Testis (tissue), 3 donors: Measurements from ENCODE around the gene WIPF2. TPM values are rescaled to one million over a fixed set of nuclear protein-coding genes. Genes with fewer than 3 reads are reported as not detected.

Experiments used
- DNase-seq: peaks from one replicate; pipeline ENCODE4 v3.0.0-alpha.2; 2019
- H3K27ac ChIP-seq, 2 donors: fragments of 200-600 bp; sonication (generic); one replicate each; pipeline ENCODE4 v1.5.1; 2019
- H3K27me3 ChIP-seq: fragments of 200-600 bp; sonication (generic); one replicate; pipeline ENCODE4 v1.5.1; 2019
- H3K36me3 ChIP-seq: fragments of 200-600 bp; sonication (generic); one replicate; pipeline ENCODE4 v1.5.1; 2017; ENCODE audit warnings: low read depth; ENCODE audit errors: missing control alignments
- H3K4me1 ChIP-seq: fragments of 200-600 bp; sonication (generic); one replicate; pipeline ENCODE4 v1.5.1; 2019
- H3K4me3 ChIP-seq, 2 donors: fragments of 200-600 bp; sonication (generic); one replicate each; pipeline ENCODE4 v1.5.1; 2017 to 2019
- H3K9me3 ChIP-seq: fragments of 200-600 bp; sonication (generic); one replicate; pipeline ENCODE4 v1.5.1; 2017
- POLR2A ChIP-seq: fragments of 450-650 bp; IDR thresholded peaks from one replicate; pipeline ENCODE4 v1.6.1; 2017; ENCODE audit warnings: antibody characterized with exemption, mild to moderate bottlenecking, moderate library complexity
- WGBS, 2 donors: methylation state at CpG; one replicate each; pipeline ENCODE4 v1.1.5; 2018; 5-methylcytosine and 5-hydroxymethylcytosine counted together
- intact Hi-C: fragments of 100-400 bp; cut with DNase I; formaldehyde crosslinking; loops from one replicate; pipeline ENCODE4 v1.15.1; 2023; ENCODE audit warnings: low total_unique reads
- polyA plus RNA-seq: library from polyadenylated mRNA; stranded (reverse); fragments of 350-450 nt; fragmentation: Illumina TruSeq; extraction: RNeasy Lipid Tissue Mini Kit (QIAGEN cat#74804); gene quantifications from one replicate; pipeline ENCODE4 v1.2.3, GENCODE V29; 2014; ENCODE audit warnings: low read depth, low replicate concordance; ENCODE audit not compliant: insufficient read depth
- total RNA-seq, 2 donors: library from RNA; depleted of rRNA; stranded (reverse); fragments of >200 nt; gene quantifications; one replicate each; pipeline ENCODE4 v1.2.3, GENCODE V29; 2016
- TF ChIP-seq, protein P1 (sequence below), 3 experiments: fragments of 450-650 bp in 2 of 3; fragments of 200-600 bp in 1 of 3; sonication (generic) in 1 of 3; IDR thresholded peaks; one replicate each; pipeline ENCODE4 v1.5.1; 2016 to 2019; ENCODE audit warnings: antibody characterized with exemption in 3 of 3, mild to moderate bottlenecking in 2 of 3, moderate library complexity in 1 of 3

The WIPF2 gene
- total and polyA plus RNA-seq, 3 donors from 2014 or later, result 16.4 to 21.1 (median 20.1) TPM

DNA sequence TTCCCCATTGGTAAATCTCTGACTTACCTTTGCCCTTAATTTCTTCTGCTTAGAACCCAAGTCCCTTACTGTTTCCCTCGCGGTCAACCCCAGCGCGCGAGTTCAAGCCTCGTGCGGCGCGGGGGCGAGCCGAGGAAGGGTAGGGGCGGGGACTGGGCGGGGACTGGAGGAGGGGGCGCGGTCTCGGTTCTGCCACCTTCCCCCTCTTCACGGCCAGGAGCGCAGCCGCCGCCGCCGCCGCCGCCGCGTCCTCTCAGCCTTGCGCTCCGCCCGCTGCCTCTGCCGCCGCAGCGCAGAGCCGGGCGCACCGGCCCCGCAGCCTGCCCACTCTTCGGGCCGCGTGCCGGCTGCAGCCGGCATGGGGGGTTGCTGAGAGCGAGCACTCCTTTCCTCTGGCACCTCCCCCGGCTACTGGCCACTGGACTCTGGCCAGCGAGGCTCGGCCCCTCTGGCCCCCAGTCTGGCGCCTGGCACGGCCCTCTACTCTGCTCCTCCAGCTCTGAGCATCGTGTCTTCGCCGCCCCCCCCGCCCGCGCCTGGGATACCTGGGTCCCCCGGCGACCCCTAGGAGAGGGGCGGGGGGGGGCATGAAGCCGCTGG lies 41.7 kb upstream of the WIPF2 start, which contains the start of gene RAPGEFL1:
Gene RAPGEFL1, plus strand, starts transcription at position 196 of the 600 bp plus-strand sequence. Its CDS starts 392 bp downstream, at position 588.
- H3K27me3 ChIP-seq, result no peaks in the 10 kb centered on the region
- H3K36me3 ChIP-seq, result no peaks in the 10 kb centered on the region
- TF ChIP-seq POLR2A, result no peak
- TF ChIP-seq, protein P1, sequence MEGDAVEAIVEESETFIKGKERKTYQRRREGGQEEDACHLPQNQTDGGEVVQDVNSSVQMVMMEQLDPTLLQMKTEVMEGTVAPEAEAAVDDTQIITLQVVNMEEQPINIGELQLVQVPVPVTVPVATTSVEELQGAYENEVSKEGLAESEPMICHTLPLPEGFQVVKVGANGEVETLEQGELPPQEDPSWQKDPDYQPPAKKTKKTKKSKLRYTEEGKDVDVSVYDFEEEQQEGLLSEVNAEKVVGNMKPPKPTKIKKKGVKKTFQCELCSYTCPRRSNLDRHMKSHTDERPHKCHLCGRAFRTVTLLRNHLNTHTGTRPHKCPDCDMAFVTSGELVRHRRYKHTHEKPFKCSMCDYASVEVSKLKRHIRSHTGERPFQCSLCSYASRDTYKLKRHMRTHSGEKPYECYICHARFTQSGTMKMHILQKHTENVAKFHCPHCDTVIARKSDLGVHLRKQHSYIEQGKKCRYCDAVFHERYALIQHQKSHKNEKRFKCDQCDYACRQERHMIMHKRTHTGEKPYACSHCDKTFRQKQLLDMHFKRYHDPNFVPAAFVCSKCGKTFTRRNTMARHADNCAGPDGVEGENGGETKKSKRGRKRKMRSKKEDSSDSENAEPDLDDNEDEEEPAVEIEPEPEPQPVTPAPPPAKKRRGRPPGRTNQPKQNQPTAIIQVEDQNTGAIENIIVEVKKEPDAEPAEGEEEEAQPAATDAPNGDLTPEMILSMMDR (IDR thresholded peaks at IDR 0.05), result no peak
- H3K27ac ChIP-seq, result no peak within 1 kb of the TSS
- peaks cover 11% of the 10 kb centered on the region for H3K4me1 ChIP-seq
- H3K9me3 ChIP-seq, result no peaks in the 10 kb centered on the region
- DNase-seq, result peak; percentile 84
- H3K4me3 ChIP-seq, result peak within 1 kb of the TSS; percentile 47 to 61
- WGBS, 2 donors, result 0 to 1% methylated on average over 23 to 42 of the region's 57 CpGs
- intact Hi-C loops, result no loop called here

- intact Hi-C loops, result no loop called here
- Histone ChIP-seq H3K27ac (no peak overlapping the region), H3K4me1 (peaks cover 11% of the 10 kb centered on the region), H3K27me3 (no peaks in the 10 kb centered on the region), H3K9me3 (no peaks in the 10 kb centered on the region), H3K36me3 (no peaks in the 10 kb centered on the region), H3K4me3 (peak overlapping the region; percentile 47 to 61)
- WGBS, 2 donors, result 66 to 70% methylated on average over 4 to 39 of the region's 46 CpGs
- DNase-seq, result no peak
- TF ChIP-seq, protein P1 (IDR thresholded peaks at IDR 0.05), result no peak
- TF ChIP-seq POLR2A, result no peak
These were observed 41.0 kb upstream of the WIPF2 start for GRCh38 chr17:40178021-40178601.

GRCh38 chr17:40178660-40179059 lies 40.4 kb upstream of the WIPF2 start:
- no peak for DNase-seq
- Histone ChIP-seq H3K9me3 (no peaks in the 10 kb centered on the region), H3K27ac (no peak overlapping the region), H3K36me3 (no peaks in the 10 kb centered on the region), H3K4me3 (peak overlapping the region in 1 of 2 donors; percentile 61), H3K27me3 (no peaks in the 10 kb centered on the region), H3K4me1 (peaks cover 11% of the 10 kb centered on the region)
- TF ChIP-seq, protein P1 (IDR thresholded peaks at IDR 0.05), result no peak
- TF ChIP-seq POLR2A, result no peak
- 70 to 73% methylated on average over 2 to 7 of the region's 7 CpGs for WGBS, 2 donors
- intact Hi-C loops, result no loop called here

GRCh38 chr17:40179923-40180659 lies 39.0 kb upstream of the WIPF2 start:
- intact Hi-C loops, result no loop called here
- H3K27ac ChIP-seq, result no peak overlapping the region
- H3K9me3 ChIP-seq, result no peaks in the 10 kb centered on the region
- H3K4me3 ChIP-seq, result no peak overlapping the region
- H3K4me1 ChIP-seq, result peaks cover 11% of the 10 kb centered on the region
- H3K36me3 ChIP-seq, result no peaks in the 10 kb centered on the region
- WGBS, 2 donors, result 78 to 81% methylated on average over 6 of the region's 6 CpGs
- TF ChIP-seq POLR2A, result no peak
- TF ChIP-seq, protein P1 (IDR thresholded peaks at IDR 0.05), result no peak
- DNase-seq, result no peak
- H3K27me3 ChIP-seq, result no peaks in the 10 kb centered on the region
